Prostate gland (tissue), 2 donors: ENCODE results near the gene SGPL1.

ENCODE experiments used
- CTCF ChIP-seq, 4 experiments: fragments of 200-600 bp in 2 of 4; fragments of 450-650 bp in 2 of 4; sonication (generic) in 2 of 4; IDR thresholded peaks; 1 replicate in 3 of 4; 2 replicates in 1 of 4; pipeline ENCODE4 v1.5.1; 2016 to 2019; ENCODE audit warnings: antibody characterized with exemption in 4 of 4, mild to moderate bottlenecking in 2 of 4, moderate library complexity in 2 of 4
- POLR2AphosphoS5 ChIP-seq: sonication (generic); formaldehyde crosslinking; IDR thresholded peaks from one replicate; pipeline ENCODE4 v1.6.1; 2017; ENCODE audit warnings: antibody characterized with exemption

GRCh38 chr10:70908406-70909296 is 92.9 kb downstream of the SGPL1 start:
- TF ChIP-seq POLR2AphosphoS5, result no peak
- no peak for TF ChIP-seq CTCF (IDR thresholded peaks at IDR 0.05)
